ENCODE data around the gene LOX.

Gene LOX

GRCh38 chr5:122064992-122065391 lies 13.1 kb downstream of the LOX start:
- no peak overlapping the region for H3K4me3 ChIP-seq (ENCODE audit: low read length)
- no peak for DNase-seq (ENCODE audit: low read depth, low spot score)

- H3K4me3 ChIP-seq (ENCODE audit: low read length): no peak overlapping the region
- no peak for DNase-seq (ENCODE audit: low read depth, low spot score)
Observed at GRCh38 chr5:122063836-122064235, 14.2 kb downstream of the LOX start.

- H3K4me3 ChIP-seq (ENCODE audit: low read length): no peak overlapping the region
- DNase-seq (ENCODE audit: low read depth, low spot score): no peak
Observed at GRCh38 chr5:122062205-122062604, 15.9 kb downstream of the LOX start.

GRCh38 chr5:122056913-122057312 lies 21.1 kb downstream of the LOX start:
- H3K4me3 ChIP-seq (ENCODE audit: low read length): no peak overlapping the region
- DNase-seq (ENCODE audit: low read depth, low spot score): no peak

- no peak for DNase-seq (ENCODE audit: low read depth, low spot score)
- H3K4me3 ChIP-seq (ENCODE audit: low read length): no peak overlapping the region
Observed at GRCh38 chr5:122054266-122054665, 23.8 kb downstream of the LOX start.

- H3K4me3 ChIP-seq (ENCODE audit: low read length): no peak overlapping the region
- no peak for DNase-seq (ENCODE audit: low read depth, low spot score)
Observed at GRCh38 chr5:122053181-122054109, 24.6 kb downstream of the LOX start.

GRCh38 chr5:122051569-122051968 lies 26.5 kb downstream of the LOX start:
- no peak overlapping the region for H3K4me3 ChIP-seq (ENCODE audit: low read length)
- DNase-seq (ENCODE audit: low read depth, low spot score): no peak

GRCh38 chr5:122050959-122051358 lies 27.1 kb downstream of the LOX start:
- H3K4me3 ChIP-seq (ENCODE audit: low read length): no peak overlapping the region
- no peak for DNase-seq (ENCODE audit: low read depth, low spot score)

- no peak overlapping the region for H3K4me3 ChIP-seq (ENCODE audit: low read length)
- no peak for DNase-seq (ENCODE audit: low read depth, low spot score)
Observed at GRCh38 chr5:122040636-122041302, 37.3 kb downstream of the LOX start.

GRCh38 chr5:122036326-122036725 lies 41.7 kb downstream of the LOX start:
- H3K4me3 ChIP-seq (ENCODE audit: low read length): no peak overlapping the region
- no peak for DNase-seq (ENCODE audit: low read depth, low spot score)

- DNase-seq (ENCODE audit: low read depth, low spot score): no peak
- no peak overlapping the region for H3K4me3 ChIP-seq (ENCODE audit: low read length)
Observed at GRCh38 chr5:122035913-122036312, 42.1 kb downstream of the LOX start.

GRCh38 chr5:122031836-122032235 lies 46.2 kb downstream of the LOX start:
- H3K4me3 ChIP-seq (ENCODE audit: low read length): no peak overlapping the region
- DNase-seq (ENCODE audit: low read depth, low spot score): no peak

- no peak for DNase-seq (ENCODE audit: low read depth, low spot score)
- H3K4me3 ChIP-seq (ENCODE audit: low read length): no peak overlapping the region
Observed at GRCh38 chr5:122030251-122030650, 47.8 kb downstream of the LOX start.

GRCh38 chr5:122029818-122030217 lies 48.2 kb downstream of the LOX start:
- DNase-seq (ENCODE audit: low read depth, low spot score): no peak
- H3K4me3 ChIP-seq (ENCODE audit: low read length): no peak overlapping the region

GRCh38 chr5:122022966-122023365 lies 55.1 kb downstream of the LOX start:
- no peak overlapping the region for H3K4me3 ChIP-seq (ENCODE audit: low read length)
- no peak for DNase-seq (ENCODE audit: low read depth, low spot score)

GRCh38 chr5:122019919-122020590 lies 58.0 kb downstream of the LOX start:
- no peak for DNase-seq (ENCODE audit: low read depth, low spot score)
- no peak overlapping the region for H3K4me3 ChIP-seq (ENCODE audit: low read length)

GRCh38 chr5:122015471-122015870 lies 62.6 kb downstream of the LOX start:
- DNase-seq (ENCODE audit: low read depth, low spot score): no peak
- no peak overlapping the region for H3K4me3 ChIP-seq (ENCODE audit: low read length)

- DNase-seq (ENCODE audit: low read depth, low spot score): no peak
- no peak overlapping the region for H3K4me3 ChIP-seq (ENCODE audit: low read length)
Observed at GRCh38 chr5:122014236-122014935, 63.7 kb downstream of the LOX start.

All from Jurkat, Clone E6-1 (cell line).